ENCODE measurements around the gene JSRP1.

GRCh38 chr19:2235381-2236063 is 20.7 kb downstream of the JSRP1 start:
- no peak for TF ChIP-seq SIN3A (IDR thresholded peaks at IDR 0.05; ENCODE audit: borderline replicate concordance, low read depth, low read length)
- TF ChIP-seq REST (IDR thresholded peaks at IDR 0.05; ENCODE audit: low read depth, low read length) = no peak
- no peak for TF ChIP-seq EP300 (IDR thresholded peaks at IDR 0.05; ENCODE audit: borderline replicate concordance in 1 of 2, low read depth in 1 of 2, low read length in 1 of 2)
- TF ChIP-seq CTCF (IDR thresholded peaks at IDR 0.05) = no peak
- TF ChIP-seq POLR2AphosphoS5 (IDR thresholded peaks at IDR 0.05; ENCODE audit: low read depth, low read length) = no peak
- TF ChIP-seq, protein P1, sequence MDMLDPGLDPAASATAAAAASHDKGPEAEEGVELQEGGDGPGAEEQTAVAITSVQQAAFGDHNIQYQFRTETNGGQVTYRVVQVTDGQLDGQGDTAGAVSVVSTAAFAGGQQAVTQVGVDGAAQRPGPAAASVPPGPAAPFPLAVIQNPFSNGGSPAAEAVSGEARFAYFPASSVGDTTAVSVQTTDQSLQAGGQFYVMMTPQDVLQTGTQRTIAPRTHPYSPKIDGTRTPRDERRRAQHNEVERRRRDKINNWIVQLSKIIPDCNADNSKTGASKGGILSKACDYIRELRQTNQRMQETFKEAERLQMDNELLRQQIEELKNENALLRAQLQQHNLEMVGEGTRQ (IDR thresholded peaks at IDR 0.05; ENCODE audit: borderline replicate concordance, low read depth, low read length) = no peak
- no peak for TF ChIP-seq GATA2 (CRISPR knock-in tag; IDR thresholded peaks at IDR 0.05)
